ENCODE data around the gene GGT6. TPM values are rescaled to one million over a fixed set of nuclear protein-coding genes. Genes with fewer than 3 reads are reported as not detected.

GGT6 gene
- polyA plus RNA-seq, 1 experiment, result not detected

GRCh38 chr17:4560837-4561256, 470 bp upstream of the GGT6 start:
- ChIA-PET POLR2A (no interaction called here), CTCF (interaction anchor here (0.7 to 1.1 kb wide), 4 partner anchors 17 to 329 kb away, joined by 3 to 4 read pairs (median 3); no protein-coding TSS in a partner anchor)
- DNase-seq (ENCODE audit: low read depth), result no peak
- Histone ChIP-seq H3K27me3 (ENCODE audit: control insufficient read depth, insufficient read depth, low read length) (peaks cover 5% of the 10 kb centered on the region), H3K4me3 (ENCODE audit: low read depth, low read length) (no peak overlapping the region), H3K36me3 (ENCODE audit: control insufficient read depth, insufficient read depth, low read length) (no peaks in the 10 kb centered on the region)
- peak; percentile 8; the same call in 1 of the 2 replicates for TF ChIP-seq CTCF (IDR thresholded peaks at IDR 0.05; ENCODE audit: insufficient read depth, low read depth, low read length)

GRCh38 chr17:4559966-4560365, 411 bp downstream of the GGT6 start:
- no peaks in the 10 kb centered on the region for H3K36me3 ChIP-seq (ENCODE audit: control insufficient read depth, insufficient read depth, low read length)
- H3K4me3 ChIP-seq (ENCODE audit: low read depth, low read length), result no peak overlapping the region
- ChIA-PET POLR2A (no interaction called here), CTCF (interaction anchor here (0.7 to 1.1 kb wide), 3 partner anchors 16 to 54 kb away, joined by 3 to 4 read pairs (median 3); no protein-coding TSS in a partner anchor)
- no peak for DNase-seq (ENCODE audit: low read depth)
- TF ChIP-seq CTCF (IDR thresholded peaks at IDR 0.05; ENCODE audit: insufficient read depth, low read depth, low read length), result no peak
- H3K27me3 ChIP-seq (ENCODE audit: control insufficient read depth, insufficient read depth, low read length), result peaks cover 5% of the 10 kb centered on the region

- ChIA-PET CTCF (no interaction called here), POLR2A (no interaction called here)
- no peaks in the 10 kb centered on the region for H3K36me3 ChIP-seq (ENCODE audit: control insufficient read depth, insufficient read depth, low read length)
- no peak for TF ChIP-seq CTCF (IDR thresholded peaks at IDR 0.05; ENCODE audit: insufficient read depth, low read depth, low read length)
- DNase-seq (ENCODE audit: low read depth), result no peak
- no peak overlapping the region for H3K4me3 ChIP-seq (ENCODE audit: low read depth, low read length)
- H3K27me3 ChIP-seq (ENCODE audit: control insufficient read depth, insufficient read depth, low read length), result peaks cover 5% of the 10 kb centered on the region
Measured at GRCh38 chr17:4559139-4559791, 1.1 kb downstream of the GGT6 start.

GRCh38 chr17:4558347-4558971, 1.9 kb downstream of the GGT6 start:
- ChIA-PET POLR2A (no interaction called here), CTCF (interaction anchor here (3.6 kb wide), 1 partner anchor 8 kb away, joined by 43 read pairs; no protein-coding TSS in a partner anchor)
- H3K4me3 ChIP-seq (ENCODE audit: low read depth, low read length), result no peak overlapping the region

More at GRCh38 chr17:4558347-4558971, 1.9 kb downstream of the GGT6 start:
- Histone ChIP-seq H3K27me3 (ENCODE audit: control insufficient read depth, insufficient read depth, low read length) (peaks cover 5% of the 10 kb centered on the region), H3K36me3 (ENCODE audit: control insufficient read depth, insufficient read depth, low read length) (peaks cover 4% of the 10 kb centered on the region; the same call in 1 of the 2 replicates)
- no peak for TF ChIP-seq CTCF (IDR thresholded peaks at IDR 0.05; ENCODE audit: insufficient read depth, low read depth, low read length)
- DNase-seq (ENCODE audit: low read depth), result no peak
